Loucy (cell line): ENCODE data around the gene BUB1.

Source experiments
- H2AFZ ChIP-seq: fragments of 200-600 bp; sonication (generic); 2 replicates; pipeline ENCODE4 v1.6.0; 2016; ENCODE audit warnings: antibody characterized with exemption, mild to moderate bottlenecking, low read length, moderate library complexity
- H3F3A ChIP-seq: fragments of 200-600 bp; 2 replicates; pipeline ENCODE4 v1.6.0; 2016; ENCODE audit warnings: antibody characterized with exemption, low read depth, mild to moderate bottlenecking
- H3K27me3 ChIP-seq: fragments of 200-600 bp; sonication (generic); 2 replicates; pipeline ENCODE4 v1.6.1; 2014; ENCODE audit warnings: low read length, mild to moderate bottlenecking; ENCODE audit not compliant: insufficient read depth, poor library complexity, severe bottlenecking
- H3K36me3 ChIP-seq: fragments of 200-600 bp; sonication (generic); 2 replicates; pipeline ENCODE4 v1.6.1; 2016; ENCODE audit warnings: low read length; ENCODE audit not compliant: insufficient read depth
- H3K4me1 ChIP-seq: fragments of 200-600 bp; sonication (generic); 2 replicates; pipeline ENCODE4 v1.5.1; 2014; ENCODE audit warnings: low read length, mild to moderate bottlenecking; ENCODE audit not compliant: insufficient read depth, poor library complexity, severe bottlenecking
- H3K4me2 ChIP-seq: fragments of 200-600 bp; sonication (generic); 2 replicates; pipeline ENCODE4 v1.6.0; 2014; ENCODE audit warnings: antibody characterized with exemption, low read length, low read depth, mild to moderate bottlenecking; ENCODE audit not compliant: poor library complexity, severe bottlenecking
- H3K4me3 ChIP-seq: fragments of 200-600 bp; sonication (generic); 2 replicates; pipeline ENCODE4 v1.5.1; 2014; ENCODE audit warnings: low read length, mild to moderate bottlenecking, mixed read lengths; ENCODE audit not compliant: poor library complexity, severe bottlenecking
- H3K79me2 ChIP-seq: fragments of 200-600 bp; sonication (generic); 2 replicates; pipeline ENCODE4 v1.6.1; 2014; ENCODE audit warnings: low read length; ENCODE audit not compliant: insufficient read depth
- H3K9ac ChIP-seq: fragments of 200-600 bp; sonication (generic); 2 replicates; pipeline ENCODE4 v1.6.0; 2014; ENCODE audit warnings: mild to moderate bottlenecking, low read depth, low read length, moderate library complexity; ENCODE audit not compliant: poor library complexity, severe bottlenecking
- H3K9me2 ChIP-seq: fragments of 200-600 bp; sonication (generic); replicated peaks from 2 replicates; pipeline ENCODE4 v1.6.1; 2016; ENCODE audit warnings: low read depth, low read length, mixed read lengths
- H3K9me3 ChIP-seq: fragments of 200-600 bp; sonication (generic); 2 replicates; pipeline ENCODE4 v1.6.1; 2014; ENCODE audit warnings: mild to moderate bottlenecking, antibody characterized with exemption, low read length, low read depth; ENCODE audit not compliant: insufficient read depth
- H4K20me1 ChIP-seq: fragments of 200-600 bp; sonication (generic); 2 replicates; pipeline ENCODE4 v1.6.0; 2014; ENCODE audit warnings: antibody characterized with exemption, low read length, mild to moderate bottlenecking; ENCODE audit not compliant: insufficient read depth, poor library complexity, severe bottlenecking
- EZH2phosphoT487 ChIP-seq: fragments of 200-600 bp; IDR thresholded peaks from 2 replicates; pipeline ENCODE4 v1.6.1; 2018; ENCODE audit warnings: antibody characterized with exemption, mild to moderate bottlenecking, moderate library complexity, borderline replicate concordance
- TF ChIP-seq, protein P1 (sequence below): fragments of 200-600 bp; sonication (generic); conservative IDR thresholded peaks from 2 replicates; pipeline ENCODE4 v1.5.1; 2014; ENCODE audit warnings: mild to moderate bottlenecking, antibody characterized with exemption, low read length

The BUB1 gene

DNA sequence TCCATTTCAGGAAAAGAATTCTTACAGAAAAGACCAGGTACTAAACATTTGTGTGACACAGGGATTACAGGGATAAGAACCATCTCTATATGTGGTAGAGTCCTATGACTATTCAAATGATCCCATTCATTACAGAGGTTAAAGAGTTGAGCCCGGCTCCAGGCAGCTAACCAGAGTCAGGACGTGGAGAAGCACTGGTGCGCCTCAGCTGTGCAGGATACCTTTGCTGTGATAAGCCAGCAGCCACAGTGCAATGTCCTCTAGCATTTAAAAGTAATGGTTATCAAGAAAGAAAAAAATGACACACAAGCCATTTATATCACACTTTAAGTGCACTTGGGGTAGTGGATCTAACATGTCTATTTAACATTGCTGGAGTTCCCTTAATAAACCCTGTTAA is 17.3 kb downstream of the BUB1 start:
- Histone ChIP-seq H3K4me3 (no peak overlapping the region), H4K20me1 (peaks cover 23% of the 10 kb centered on the region), H3K9me3 (no peaks in the 10 kb centered on the region), H2AFZ (no peak overlapping the region), H3K4me1 (peaks cover 11% of the 10 kb centered on the region), H3K9ac (no peak overlapping the region), H3K79me2 (peaks cover 45% of the 10 kb centered on the region), H3K4me2 (no peak overlapping the region), H3F3A (no peaks in the 10 kb centered on the region), H3K27me3 (no peaks in the 10 kb centered on the region), H3K36me3 (peaks cover 97% of the 10 kb centered on the region), H3K9me2 (no peaks in the 10 kb centered on the region)
- TF ChIP-seq, protein P1, sequence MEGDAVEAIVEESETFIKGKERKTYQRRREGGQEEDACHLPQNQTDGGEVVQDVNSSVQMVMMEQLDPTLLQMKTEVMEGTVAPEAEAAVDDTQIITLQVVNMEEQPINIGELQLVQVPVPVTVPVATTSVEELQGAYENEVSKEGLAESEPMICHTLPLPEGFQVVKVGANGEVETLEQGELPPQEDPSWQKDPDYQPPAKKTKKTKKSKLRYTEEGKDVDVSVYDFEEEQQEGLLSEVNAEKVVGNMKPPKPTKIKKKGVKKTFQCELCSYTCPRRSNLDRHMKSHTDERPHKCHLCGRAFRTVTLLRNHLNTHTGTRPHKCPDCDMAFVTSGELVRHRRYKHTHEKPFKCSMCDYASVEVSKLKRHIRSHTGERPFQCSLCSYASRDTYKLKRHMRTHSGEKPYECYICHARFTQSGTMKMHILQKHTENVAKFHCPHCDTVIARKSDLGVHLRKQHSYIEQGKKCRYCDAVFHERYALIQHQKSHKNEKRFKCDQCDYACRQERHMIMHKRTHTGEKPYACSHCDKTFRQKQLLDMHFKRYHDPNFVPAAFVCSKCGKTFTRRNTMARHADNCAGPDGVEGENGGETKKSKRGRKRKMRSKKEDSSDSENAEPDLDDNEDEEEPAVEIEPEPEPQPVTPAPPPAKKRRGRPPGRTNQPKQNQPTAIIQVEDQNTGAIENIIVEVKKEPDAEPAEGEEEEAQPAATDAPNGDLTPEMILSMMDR = no peak
- TF ChIP-seq EZH2phosphoT487 = no peak

DNA sequence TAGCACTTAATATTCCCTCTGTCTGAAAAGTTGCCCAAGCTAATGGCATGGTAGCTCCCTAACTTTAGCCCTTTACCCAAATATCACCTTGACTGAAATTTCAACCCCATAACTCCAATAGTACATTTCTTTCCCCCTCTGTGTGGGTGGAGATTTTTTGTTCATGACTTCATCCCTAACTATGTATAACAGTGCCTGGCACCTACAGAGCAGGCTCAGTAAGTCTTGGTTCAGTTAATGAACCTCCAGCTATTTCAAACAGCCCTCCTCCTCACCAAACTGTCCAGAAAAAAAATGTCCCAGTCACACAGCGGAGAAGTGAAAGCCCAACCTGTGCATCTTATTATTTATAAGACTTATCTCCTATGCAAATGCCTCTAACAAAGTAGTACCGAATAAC is 18.6 kb downstream of the BUB1 start:
- TF ChIP-seq, protein P1 = no peak
- TF ChIP-seq EZH2phosphoT487 = no peak
- H3K4me1 ChIP-seq = peaks cover 4% of the 10 kb centered on the region
- no peak overlapping the region for H2AFZ ChIP-seq
- peaks cover 23% of the 10 kb centered on the region for H4K20me1 ChIP-seq
- H3K9ac ChIP-seq = no peak overlapping the region
- H3K27me3 ChIP-seq = no peaks in the 10 kb centered on the region
- no peaks in the 10 kb centered on the region for H3K9me2 ChIP-seq
- no peaks in the 10 kb centered on the region for H3F3A ChIP-seq
- H3K79me2 ChIP-seq = peaks cover 32% of the 10 kb centered on the region
- no peak overlapping the region for H3K4me2 ChIP-seq
- H3K36me3 ChIP-seq = peaks cover 97% of the 10 kb centered on the region
- H3K4me3 ChIP-seq = no peak overlapping the region
- no peaks in the 10 kb centered on the region for H3K9me3 ChIP-seq

DNA sequence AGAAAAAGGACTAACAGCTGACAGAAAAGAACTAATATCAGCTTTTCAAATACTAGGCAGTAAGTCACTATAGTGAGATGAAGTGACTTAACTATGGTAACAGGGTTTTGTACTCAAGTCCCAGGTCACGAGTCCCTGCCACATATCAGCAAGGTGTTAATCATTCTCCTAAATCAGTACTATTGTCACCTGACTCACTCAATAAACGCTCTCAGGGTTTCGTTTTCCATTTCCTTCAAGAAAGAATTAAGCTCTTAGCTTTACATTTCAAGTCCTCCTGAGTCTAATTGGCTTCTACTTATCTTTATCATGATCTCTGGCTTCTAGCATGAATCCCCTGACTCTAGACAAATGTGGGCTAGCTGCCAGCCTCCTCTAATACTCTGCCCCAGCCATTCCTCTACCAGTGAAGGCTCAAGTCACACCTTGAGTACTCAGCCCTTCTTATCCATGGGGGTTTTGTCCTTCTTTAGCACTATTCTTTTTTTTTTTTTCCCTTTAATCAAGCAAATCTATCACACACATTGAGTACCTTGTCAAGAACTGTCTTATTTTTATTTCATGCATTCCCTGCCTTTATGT is 20.0 kb downstream of the BUB1 start:
- Histone ChIP-seq H2AFZ (no peak overlapping the region), H3K9me3 (no peaks in the 10 kb centered on the region), H3K79me2 (peaks cover 18% of the 10 kb centered on the region), H3K9me2 (no peaks in the 10 kb centered on the region), H3K4me1 (peaks cover 4% of the 10 kb centered on the region), H3K36me3 (peaks cover 100% of the 10 kb centered on the region), H3K9ac (no peak overlapping the region), H3K4me3 (no peak overlapping the region), H3F3A (no peaks in the 10 kb centered on the region), H4K20me1 (peaks cover 17% of the 10 kb centered on the region), H3K27me3 (no peaks in the 10 kb centered on the region), H3K4me2 (no peak overlapping the region)
- TF ChIP-seq EZH2phosphoT487 = no peak
- TF ChIP-seq, protein P1 = no peak
